GM21717 (cell line): ENCODE results near the gene VPS52.

ENCODE experiments used
- ATAC-seq: cut with Tn5 transposase; IDR thresholded peaks from one replicate; pipeline ENCODE4 v1.9.1; 2021; ENCODE audit warnings: mild to moderate bottlenecking, moderate library complexity; ENCODE audit not compliant: unreplicated experiment

Gene VPS52

DNA sequence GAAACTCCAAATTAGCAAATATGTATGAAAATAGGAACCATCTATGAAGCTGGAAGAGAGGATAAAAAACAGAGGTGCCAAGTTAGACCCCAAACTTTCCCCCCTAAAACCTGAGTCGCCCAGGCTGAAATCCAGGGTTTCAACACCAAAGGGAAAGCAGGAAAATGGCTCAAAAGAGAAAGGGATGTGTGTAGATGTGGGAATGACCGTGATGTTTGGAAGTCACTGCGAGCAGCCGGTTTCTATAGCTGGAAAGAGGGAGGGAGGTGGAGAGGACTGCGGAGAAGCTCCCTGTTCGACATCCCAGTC lies 58.9 kb downstream of the VPS52 start:
- no peak for ATAC-seq

GRCh38 chr6:33211666-33212422 lies 59.8 kb downstream of the VPS52 start:
- ATAC-seq: no peak

- ATAC-seq: no peak
Observed at GRCh38 chr6:33211136-33211535, 60.5 kb downstream of the VPS52 start.

DNA sequence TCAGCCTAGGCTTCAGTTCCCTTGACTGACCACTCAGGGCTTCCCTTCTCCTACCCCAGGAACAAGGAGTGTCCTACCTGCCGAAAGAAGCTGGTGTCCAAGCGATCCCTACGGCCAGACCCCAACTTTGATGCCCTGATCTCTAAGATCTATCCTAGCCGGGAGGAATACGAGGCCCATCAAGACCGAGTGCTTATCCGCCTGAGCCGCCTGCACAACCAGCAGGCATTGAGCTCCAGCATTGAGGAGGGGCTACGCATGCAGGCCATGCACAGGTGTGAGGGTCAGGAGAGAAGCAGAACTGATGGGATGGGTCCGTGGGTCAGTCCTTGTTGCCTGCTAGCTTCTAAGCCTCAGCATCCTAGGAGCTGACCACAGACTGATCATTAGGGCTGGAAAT lies 61.8 kb downstream of the VPS52 start:
- no peak for ATAC-seq

DNA sequence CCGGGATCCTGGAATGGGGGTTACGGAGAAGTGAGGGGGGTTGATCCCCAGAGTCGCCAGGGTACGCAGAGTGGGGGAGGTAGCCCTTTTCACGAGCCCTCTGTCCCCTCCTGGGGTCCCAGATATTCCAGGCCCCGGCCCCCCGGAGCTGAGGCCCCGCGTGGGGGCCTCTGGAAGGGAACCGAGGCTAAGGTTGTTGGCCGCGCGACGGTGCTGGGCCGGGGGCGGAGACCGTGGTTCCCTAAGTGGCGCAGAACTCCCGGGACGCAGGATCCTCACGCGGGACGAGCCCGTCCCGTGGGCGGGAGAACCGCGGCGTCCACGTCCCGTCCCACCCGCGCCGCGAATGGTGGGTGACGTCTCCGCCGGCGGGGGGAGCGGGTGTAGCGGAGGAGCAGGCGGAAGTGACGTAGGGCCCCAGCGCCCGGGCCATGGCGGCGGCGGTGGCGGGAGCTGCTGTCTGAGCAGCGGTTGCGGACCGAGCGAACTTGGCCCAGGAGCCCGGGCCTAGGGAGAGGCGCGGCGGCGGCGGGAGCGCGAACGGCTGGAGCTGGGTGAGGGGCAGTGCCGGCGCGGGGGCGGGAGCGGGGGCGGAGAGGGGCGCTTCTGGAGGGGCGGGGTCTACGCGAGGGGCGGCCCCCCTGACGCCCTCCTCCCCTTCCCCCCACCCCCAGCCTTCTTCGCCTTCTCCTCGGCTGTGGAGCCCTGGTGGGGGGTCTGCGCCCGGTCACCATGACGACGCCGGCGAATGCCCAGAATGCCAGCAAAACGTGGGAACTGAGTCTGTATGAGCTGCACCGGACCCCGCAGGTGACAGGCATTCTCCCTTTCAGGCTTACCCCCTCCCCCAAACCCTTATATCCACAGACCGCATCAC lies 63.3 kb downstream of the VPS52 start, which contains the start of gene RING1:
RING1 (plus strand) TSS at position 410 of the 877 bp plus-strand sequence; CDS start at position 733, 323 bp downstream.
- no peak for ATAC-seq

GRCh38 chr6:33207552-33208090 lies 64.1 kb downstream of the VPS52 start:
- ATAC-seq: no peak

DNA sequence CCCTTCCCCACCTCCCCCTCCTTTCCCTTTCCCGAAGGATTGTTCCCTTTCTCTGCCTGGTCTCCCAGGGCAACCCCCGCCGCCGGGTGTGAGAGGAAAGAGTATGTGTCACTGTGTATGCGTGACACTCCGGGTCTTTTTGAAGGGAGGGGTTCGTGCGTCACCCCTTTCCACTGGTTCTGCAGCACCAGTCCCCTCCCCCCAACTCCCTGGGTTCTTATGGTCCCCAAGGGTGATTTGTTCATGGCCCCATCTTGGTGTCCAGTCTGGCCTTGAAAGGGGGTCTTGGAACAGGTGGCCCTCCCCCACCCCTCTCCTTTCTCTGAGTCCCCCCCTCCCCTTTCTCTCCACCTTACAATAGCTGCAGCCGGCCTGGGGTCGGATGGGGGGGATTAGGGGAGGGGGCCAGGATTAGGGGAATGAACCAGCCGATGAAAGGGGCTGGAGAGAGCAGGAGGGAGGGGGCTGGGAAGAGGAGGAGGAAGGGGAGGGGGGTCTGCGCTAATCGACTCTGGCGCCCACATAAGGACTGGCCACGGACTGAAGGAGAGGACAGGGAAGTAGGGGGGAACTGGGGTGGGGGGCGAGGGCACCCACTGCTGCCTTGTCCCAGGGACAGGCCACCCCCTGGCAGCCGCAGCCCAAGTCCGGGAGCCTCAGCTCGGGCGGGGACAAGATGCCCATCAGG lies 64.7 kb downstream of the VPS52 start:
- no peak for ATAC-seq

- ATAC-seq: no peak
Observed at GRCh38 chr6:33206027-33206863, 65.4 kb downstream of the VPS52 start.

- no peak for ATAC-seq
Observed at GRCh38 chr6:33205191-33206026, 66.3 kb downstream of the VPS52 start.

DNA sequence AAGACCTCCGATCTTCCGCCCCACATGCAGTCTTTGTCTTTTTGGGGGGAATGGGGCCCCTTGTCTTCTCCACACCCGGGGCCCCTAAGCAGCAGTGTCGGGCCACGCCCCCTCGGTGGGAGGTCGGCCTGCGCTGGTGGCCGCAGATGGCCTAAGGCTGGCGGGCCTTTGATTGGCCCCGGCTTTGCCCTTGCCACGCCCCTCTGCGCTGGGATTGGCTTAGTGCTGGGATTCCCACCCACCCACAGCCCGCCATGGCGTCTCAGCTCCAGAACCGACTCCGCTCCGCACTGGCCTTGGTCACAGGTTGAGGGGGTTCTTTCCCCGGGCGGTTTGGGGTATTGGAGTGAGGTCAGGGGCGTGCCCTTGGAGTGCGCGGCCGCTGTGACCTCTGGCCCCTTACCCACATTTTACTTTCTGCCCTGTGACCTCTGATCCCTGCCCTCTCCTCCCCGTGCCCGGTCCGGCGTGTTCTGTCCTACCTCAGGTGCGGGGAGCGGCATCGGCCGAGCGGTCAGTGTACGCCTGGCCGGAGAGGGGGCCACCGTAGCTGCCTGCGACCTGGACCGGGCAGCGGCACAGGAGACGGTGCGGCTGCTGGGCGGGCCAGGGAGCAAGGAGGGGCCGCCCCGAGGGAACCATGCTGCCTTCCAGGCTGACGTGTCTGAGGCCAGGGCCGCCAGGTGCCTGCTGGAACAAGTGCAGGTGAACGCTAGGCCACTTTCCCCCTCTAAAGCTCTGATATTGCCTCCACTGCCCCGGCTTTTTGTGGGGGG lies 67.1 kb downstream of the VPS52 start, which contains the start of gene HSD17B8:
HSD17B8 (plus strand) TSS at position 241 of the 776 bp plus-strand sequence; CDS start at position 255, 14 bp downstream.
- peak; percentile 36 for ATAC-seq

GRCh38 chr6:33204165-33204414 lies 67.6 kb downstream of the VPS52 start:
- no peak for ATAC-seq

DNA sequence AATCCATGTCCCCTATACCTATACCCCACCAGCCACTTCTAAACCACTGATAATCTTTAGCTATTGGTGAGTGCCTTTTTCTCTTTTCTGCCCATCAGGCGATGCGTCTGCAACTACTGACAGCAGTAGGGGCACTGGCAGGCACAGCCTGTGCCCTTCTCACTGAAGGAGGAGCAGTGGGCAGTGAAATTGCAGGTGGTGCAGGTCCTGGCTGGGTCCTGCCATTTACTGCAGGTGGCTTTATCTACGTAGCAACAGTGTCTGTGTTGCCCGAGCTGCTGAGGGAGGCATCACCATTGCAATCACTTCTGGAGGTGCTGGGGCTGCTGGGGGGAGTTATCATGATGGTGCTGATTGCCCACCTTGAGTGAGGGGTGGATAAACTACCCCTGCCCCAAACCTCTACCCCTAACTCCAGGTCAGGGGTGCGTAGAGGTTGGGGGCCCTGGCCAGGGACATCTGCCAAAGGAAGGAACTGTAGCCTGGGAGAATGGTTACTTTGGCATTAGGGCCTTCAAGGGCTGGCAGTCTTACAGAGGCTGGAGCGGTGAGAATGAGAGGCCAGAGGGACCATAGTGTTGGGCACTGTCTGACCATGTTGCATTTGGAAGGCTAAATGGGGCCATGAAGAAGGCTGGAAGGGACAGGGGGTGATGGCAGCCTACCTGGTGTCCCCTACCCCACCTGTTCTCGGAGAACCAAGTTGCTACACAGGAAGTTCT lies 68.1 kb downstream of the VPS52 start:
- no peak for ATAC-seq

- ATAC-seq: no peak
Observed at GRCh38 chr6:33202799-33203198, 68.9 kb downstream of the VPS52 start.

DNA sequence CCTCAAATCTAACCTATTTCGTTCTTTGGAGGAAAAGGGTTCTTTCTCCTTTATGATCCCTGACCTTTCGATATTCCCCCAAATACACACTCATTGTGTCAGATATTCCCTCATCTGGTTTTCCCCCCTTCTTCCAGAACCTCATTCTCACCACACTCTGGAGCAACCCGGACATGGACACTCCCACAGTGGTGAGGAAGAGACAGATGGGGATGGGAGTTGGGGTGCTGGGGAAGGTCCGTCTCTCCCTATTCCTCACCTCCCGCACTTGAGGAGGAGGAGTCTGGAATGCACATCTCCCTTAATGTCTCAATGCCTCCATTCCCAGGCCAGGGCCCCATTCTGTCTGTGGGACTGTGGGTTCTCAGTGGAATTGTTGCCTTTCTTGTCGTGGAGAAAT lies 69.7 kb downstream of the VPS52 start:
- no peak for ATAC-seq

GRCh38 chr6:33201147-33201545 lies 70.5 kb downstream of the VPS52 start:
- peak; percentile 2 for ATAC-seq
